Natural killer cell (primary cell): ENCODE measurements around the gene AGAP2. TPM values are rescaled to one million over a fixed set of nuclear protein-coding genes. Genes with fewer than 3 reads are reported as not detected.

Experiments
- ATAC-seq, 3 donors: fragments of 150-1000 bp in 2 of 3; fragments of 200-7000 bp in 1 of 3; cut with Tn5 transposase; 1 replicate in 1 of 3; 2 replicates in 2 of 3; pipeline ENCODE4 v1.10.0; 2021; ENCODE audit warnings: mild to moderate bottlenecking in 2 of 3, moderate library complexity in 2 of 3
- DNase-seq, 2 donors: peaks; one replicate each; pipeline versions ENCODE4 v3.0.0 to v3.0.0-alpha.2; 2013 to 2021; ENCODE audit warnings: mixed read lengths in 1 of 2
- H3K27ac ChIP-seq: one replicate; pipeline ENCODE4 v1.5.1; 2013; ENCODE audit warnings: mild to moderate bottlenecking, low read length
- H3K27me3 ChIP-seq: one replicate; pipeline ENCODE4 v1.6.1; 2013; ENCODE audit warnings: low read length; ENCODE audit not compliant: control insufficient read depth, insufficient read depth
- H3K36me3 ChIP-seq: one replicate; pipeline ENCODE4 v1.6.1; 2013; ENCODE audit warnings: low read length; ENCODE audit not compliant: control insufficient read depth, insufficient read depth
- H3K4me1 ChIP-seq: one replicate; pipeline ENCODE4 v1.6.1; 2013; ENCODE audit warnings: low read length; ENCODE audit not compliant: control insufficient read depth, insufficient read depth
- H3K4me3 ChIP-seq: one replicate; pipeline ENCODE4 v1.5.1; 2013; ENCODE audit warnings: low read length
- H3K9me3 ChIP-seq: one replicate; pipeline ENCODE4 v1.6.1; 2013; ENCODE audit warnings: low read length; ENCODE audit not compliant: control insufficient read depth, insufficient read depth
- H3K27ac Mint-ChIP-seq, 2 donors: one replicate each; pipeline ENCODE4 v1.8.0; 2022; ENCODE audit warnings: mild to moderate bottlenecking in 2 of 2, mixed read lengths in 2 of 2, moderate library complexity in 1 of 2
- H3K27me3 Mint-ChIP-seq, 2 donors: one replicate each; pipeline ENCODE4 v1.8.0; 2022; ENCODE audit warnings: low read depth in 2 of 2, mixed read lengths in 2 of 2
- H3K36me3 Mint-ChIP-seq: one replicate; pipeline ENCODE4 v1.8.0; 2022; ENCODE audit warnings: mixed read lengths
- H3K4me1 Mint-ChIP-seq, 2 donors: one replicate each; pipeline ENCODE4 v1.8.0; 2022; ENCODE audit warnings: mixed read lengths in 2 of 2
- H3K4me3 Mint-ChIP-seq: one replicate; pipeline ENCODE4 v1.8.0; 2022; ENCODE audit warnings: mild to moderate bottlenecking, moderate library complexity, mixed read lengths
- H3K9me3 Mint-ChIP-seq, 2 donors: one replicate each; pipeline ENCODE4 v1.8.0; 2022; ENCODE audit warnings: mixed read lengths in 2 of 2
- CTCF ChIP-seq: fragments of 200-600 bp; IDR thresholded peaks from one replicate; pipeline ENCODE4 v1.8.0; 2022; ENCODE audit warnings: antibody characterized with exemption
- WGBS: methylation state at CpG from one replicate; pipeline ENCODE4 v1.1.7; 2013; ENCODE audit warnings: missing lambda C conversion rate; ENCODE audit not compliant: insufficient coverage; 5-methylcytosine and 5-hydroxymethylcytosine counted together
- intact Hi-C: fragments of 100-400 bp; cut with micrococcal nuclease; formaldehyde crosslinking; loops from one replicate; pipeline ENCODE4 v1.14.2; 2022
- total RNA-seq, 4 donors: library from RNA; stranded (reverse); fragments of 120-200 nt in 1 of 4; gene quantifications; one replicate each; pipeline versions ENCODE4 v1.2.3 to v1.2.4, GENCODE V29; 2013 to 2022

AGAP2 gene
- total RNA-seq, 3 donors from 2014 or later (not counting 1 experiment from before 2014, with no cell fraction given), result 54.1 to 63.5 (median 54.8) TPM

GRCh38 chr12:57713209-57713608, 25.3 kb downstream of the AGAP2 start:
- ATAC-seq, result no peak
- Mint-ChIP-seq H3K36me3 (no peaks in the 10 kb centered on the region), H3K4me3 (no peak overlapping the region), H3K9me3 (no peaks in the 10 kb centered on the region), H3K4me1 (no peaks in the 10 kb centered on the region), H3K27ac (no peak overlapping the region), H3K27me3 (no peaks in the 10 kb centered on the region)
- no peak overlapping the region for H3K4me3 ChIP-seq
- intact Hi-C loops, result no loop called here
- H3K27me3 ChIP-seq, result no peaks in the 10 kb centered on the region
- TF ChIP-seq CTCF, result no peak
- 97% methylated on average over 5 of the region's 5 CpGs for WGBS
- H3K4me1 ChIP-seq, result no peaks in the 10 kb centered on the region
- H3K9me3 ChIP-seq, result no peaks in the 10 kb centered on the region
- H3K36me3 ChIP-seq, result peaks cover 44% of the 10 kb centered on the region
- no peak overlapping the region for H3K27ac ChIP-seq
- no peak for DNase-seq

- no peak for TF ChIP-seq CTCF
- no peaks in the 10 kb centered on the region for H3K27me3 Mint-ChIP-seq
- Histone ChIP-seq H3K27me3 (no peaks in the 10 kb centered on the region), H3K36me3 (peaks cover 39% of the 10 kb centered on the region), H3K9me3 (no peaks in the 10 kb centered on the region), H3K27ac (no peak overlapping the region), H3K4me3 (no peak overlapping the region), H3K4me1 (no peaks in the 10 kb centered on the region)
- no peaks in the 10 kb centered on the region for H3K36me3 Mint-ChIP-seq
- ATAC-seq, result no peak
- H3K4me1 Mint-ChIP-seq, result no peaks in the 10 kb centered on the region
- H3K27ac Mint-ChIP-seq, result no peak overlapping the region
- intact Hi-C loops, result no loop called here
- no peak overlapping the region for H3K4me3 Mint-ChIP-seq
- H3K9me3 Mint-ChIP-seq, result no peaks in the 10 kb centered on the region
- DNase-seq, result no peak
- WGBS, result 98% methylated on average over 3 of the region's 3 CpGs
Observed at GRCh38 chr12:57712701-57713100, 25.8 kb downstream of the AGAP2 start.

- Histone ChIP-seq H3K36me3 (peaks cover 36% of the 10 kb centered on the region), H3K27ac (no peak overlapping the region), H3K4me3 (no peak overlapping the region), H3K27me3 (no peaks in the 10 kb centered on the region), H3K9me3 (peaks cover 4% of the 10 kb centered on the region), H3K4me1 (no peaks in the 10 kb centered on the region)
- H3K27me3 Mint-ChIP-seq, result no peaks in the 10 kb centered on the region
- no peaks in the 10 kb centered on the region for H3K9me3 Mint-ChIP-seq
- H3K4me3 Mint-ChIP-seq, result no peak overlapping the region
- WGBS, result 100% methylated on average over 1 of the region's 2 CpGs
- TF ChIP-seq CTCF, result no peak
- DNase-seq (no peak), ATAC-seq (no peak)
- peaks cover 8% of the 10 kb centered on the region for H3K36me3 Mint-ChIP-seq
- intact Hi-C loops, result no loop called here
- H3K27ac Mint-ChIP-seq, result no peak overlapping the region
- no peaks in the 10 kb centered on the region for H3K4me1 Mint-ChIP-seq
Observed at GRCh38 chr12:57708296-57708695, 30.2 kb downstream of the AGAP2 start.

GRCh38 chr12:57707250-57707649, 31.3 kb downstream of the AGAP2 start:
- Histone ChIP-seq H3K27me3 (no peaks in the 10 kb centered on the region), H3K36me3 (peaks cover 37% of the 10 kb centered on the region), H3K4me1 (no peaks in the 10 kb centered on the region), H3K4me3 (no peak overlapping the region), H3K9me3 (peaks cover 4% of the 10 kb centered on the region), H3K27ac (no peak overlapping the region)
- Mint-ChIP-seq H3K27ac (no peak overlapping the region), H3K9me3 (no peaks in the 10 kb centered on the region), H3K27me3 (no peaks in the 10 kb centered on the region), H3K4me3 (no peak overlapping the region), H3K4me1 (no peaks in the 10 kb centered on the region), H3K36me3 (peaks cover 15% of the 10 kb centered on the region)
- intact Hi-C loops, result no loop called here
- DNase-seq, result no peak
- no peak for TF ChIP-seq CTCF
- ATAC-seq, result no peak
- 97% methylated on average over 3 of the region's 3 CpGs for WGBS
